Measurements from ENCODE around the gene ADCY2. TPM values are rescaled to one million over a fixed set of nuclear protein-coding genes. Genes with fewer than 3 reads are reported as not detected.

Gene ADCY2
- total and polyA plus RNA-seq, 9 of the 15 experiments (the other 6 are each of a cell fraction or from before 2014, with no cell fraction given) = 0.01 to 0.15 (median 0.03) TPM; not detected in 5

DNA sequence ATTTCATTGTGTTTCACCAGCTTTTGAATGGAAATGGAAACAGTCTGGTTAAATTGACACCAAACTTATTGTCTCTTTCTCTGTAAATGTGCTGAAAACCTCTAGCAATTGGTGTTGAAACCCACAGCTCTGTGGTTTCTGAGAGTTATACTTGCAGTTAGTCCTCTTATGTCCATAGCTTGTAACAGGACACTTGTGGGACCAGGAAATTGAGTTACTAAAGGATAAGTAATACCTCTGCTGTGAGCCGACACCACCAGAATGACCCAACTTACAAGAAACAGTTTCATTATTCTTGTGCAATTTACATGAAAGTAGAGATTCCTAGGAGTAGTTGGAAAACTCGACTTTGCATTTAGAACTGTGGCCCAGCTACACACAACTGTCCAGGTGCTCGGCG is 263.5 kb downstream of the ADCY2 start (continued):
- TF ChIP-seq SFPQ (IDR thresholded peaks at IDR 0.05; ENCODE audit: low read depth, low read length) = no peak

DNA sequence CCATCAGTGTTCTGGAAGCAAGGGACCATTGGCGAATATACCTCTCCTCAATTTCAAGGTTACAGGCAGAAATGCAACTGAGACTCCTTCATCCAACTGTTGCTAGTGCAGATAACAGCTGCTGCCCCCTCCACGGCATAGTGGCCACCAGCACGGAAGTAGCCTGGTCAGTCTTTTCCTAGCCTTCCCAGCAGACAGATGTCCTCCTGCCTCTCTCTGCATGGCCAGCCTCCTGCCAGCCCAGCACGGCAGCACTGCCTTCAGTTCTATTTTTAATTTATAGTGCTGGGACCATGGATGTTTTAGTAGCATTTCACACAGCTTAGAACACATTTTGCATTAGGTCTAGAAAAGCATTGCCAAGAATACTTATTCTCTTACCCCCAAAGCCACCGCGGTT is 266.4 kb downstream of the ADCY2 start:
- TF ChIP-seq ZBTB33 (CRISPR knock-in tag; IDR thresholded peaks at IDR 0.05) (no peak), SAP30 (IDR thresholded peaks at IDR 0.05; ENCODE audit: borderline replicate concordance, insufficient read depth, low read depth, low read length, poor library complexity, severe bottlenecking) (no peak), GTF2F1 (IDR thresholded peaks at IDR 0.05; ENCODE audit: low read depth, low read length) (no peak), CREM (IDR thresholded peaks at IDR 0.05; ENCODE audit: low read depth) (no peak), CBFB (CRISPR knock-in tag; IDR thresholded peaks at IDR 0.05) (no peak), NRF1 (conservative IDR thresholded peaks at IDR 0.05 in 1 of 2, IDR thresholded peaks at IDR 0.05 in 1 of 2) (no peak), SMARCB1 (IDR thresholded peaks at IDR 0.05; ENCODE audit: insufficient read length, low read depth) (no peak), THAP7 (CRISPR knock-in tag; IDR thresholded peaks at IDR 0.05) (no peak)
- TF ChIP-seq, protein P1, sequence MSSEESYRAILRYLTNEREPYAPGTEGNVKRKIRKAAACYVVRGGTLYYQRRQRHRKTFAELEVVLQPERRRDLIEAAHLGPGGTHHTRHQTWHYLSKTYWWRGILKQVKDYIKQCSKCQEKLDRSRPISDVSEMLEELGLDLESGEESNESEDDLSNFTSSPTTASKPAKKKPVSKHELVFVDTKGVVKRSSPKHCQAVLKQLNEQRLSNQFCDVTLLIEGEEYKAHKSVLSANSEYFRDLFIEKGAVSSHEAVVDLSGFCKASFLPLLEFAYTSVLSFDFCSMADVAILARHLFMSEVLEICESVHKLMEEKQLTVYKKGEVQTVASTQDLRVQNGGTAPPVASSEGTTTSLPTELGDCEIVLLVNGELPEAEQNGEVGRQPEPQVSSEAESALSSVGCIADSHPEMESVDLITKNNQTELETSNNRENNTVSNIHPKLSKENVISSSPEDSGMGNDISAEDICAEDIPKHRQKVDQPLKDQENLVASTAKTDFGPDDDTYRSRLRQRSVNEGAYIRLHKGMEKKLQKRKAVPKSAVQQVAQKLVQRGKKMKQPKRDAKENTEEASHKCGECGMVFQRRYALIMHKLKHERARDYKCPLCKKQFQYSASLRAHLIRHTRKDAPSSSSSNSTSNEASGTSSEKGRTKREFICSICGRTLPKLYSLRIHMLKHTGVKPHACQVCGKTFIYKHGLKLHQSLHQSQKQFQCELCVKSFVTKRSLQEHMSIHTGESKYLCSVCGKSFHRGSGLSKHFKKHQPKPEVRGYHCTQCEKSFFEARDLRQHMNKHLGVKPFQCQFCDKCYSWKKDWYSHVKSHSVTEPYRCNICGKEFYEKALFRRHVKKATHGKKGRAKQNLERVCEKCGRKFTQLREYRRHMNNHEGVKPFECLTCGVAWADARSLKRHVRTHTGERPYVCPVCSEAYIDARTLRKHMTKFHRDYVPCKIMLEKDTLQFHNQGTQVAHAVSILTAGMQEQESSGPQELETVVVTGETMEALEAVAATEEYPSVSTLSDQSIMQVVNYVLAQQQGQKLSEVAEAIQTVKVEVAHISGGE (CRISPR knock-in tag; IDR thresholded peaks at IDR 0.05) = no peak
- H3K9me3 ChIP-seq (replicated peaks; ENCODE audit: control insufficient read depth, insufficient read depth, low read depth, low read length) = no peaks in the 10 kb centered on the region
- no peak overlapping the region for H3K9ac ChIP-seq (ENCODE audit: insufficient read depth in 1 of 2, low read depth in 2 of 2, low read length in 2 of 2)
- intact Hi-C loops (cut with micrococcal nuclease) = no loop called here
- no peaks in the 10 kb centered on the region for H3K9me1 ChIP-seq (ENCODE audit: control insufficient read depth, insufficient read depth, low read length)
- H3K36me3 ChIP-seq (ENCODE audit: control insufficient read depth, insufficient read depth, low read length) = no peaks in the 10 kb centered on the region
- BruUV-seq (replicated peaks) = no TSS peak
- no peaks in the 10 kb centered on the region for H4K20me1 ChIP-seq (replicated peaks; ENCODE audit: control insufficient read depth, insufficient read depth, low read length)
- ATAC-seq (no peak), DNase-seq (ENCODE audit: extremely low read depth in 1 of 4, low spot score in 3 of 4) (no peak), FAIRE-seq (no peak)
- no peaks in the 10 kb centered on the region for H3K79me2 ChIP-seq (ENCODE audit: control insufficient read depth, insufficient read depth, low read length)
- POLR2A ChIA-PET = no interaction called here
- no peak overlapping the region for H2AFZ ChIP-seq (ENCODE audit: low read depth, low read length)
- no peak overlapping the region for H3K4me2 ChIP-seq (ENCODE audit: insufficient read depth, low read length)
- in situ Hi-C loops (cut with MboI) = no loop called here
- peaks cover 4 to 10% of the 10 kb centered on the region in 2 experiments; a peak in 2 of 5 replicates for H3K27me3 ChIP-seq (ENCODE audit: control insufficient read depth in 2 of 2, insufficient read depth in 2 of 2, low read length in 2 of 2)
- no peaks in the 10 kb centered on the region for H3K4me1 ChIP-seq (replicated peaks in 1 of 2; ENCODE audit: control insufficient read depth in 2 of 2, insufficient read depth in 2 of 2, low read length in 2 of 2)
- H3K27ac ChIP-seq (ENCODE audit: extremely low read depth, low read depth, low read length) = no peak overlapping the region
- no peak overlapping the region for H3K4me3 ChIP-seq
- CTCF ChIA-PET (ENCODE audit: low intra/inter-chr PET ratio) = no interaction called here
- WGBS (ENCODE audit: insufficient coverage, low coverage, missing lambda C conversion rate) = 0% methylated on average over 6 of the region's 6 CpGs

All from K562 (cell line).